Activated CD4-positive, alpha-beta memory T cell treated with anti-CD3 and anti-CD28 coated beads for 36 hours (primary cell): ENCODE data around the gene CCDC6. TPM values are rescaled to one million over a fixed set of nuclear protein-coding genes. Genes with fewer than 3 reads are reported as not detected.
"Not testable (repeated sequence)": the region's sequence is repeated elsewhere in the genome, so short reads cannot be mapped to it uniquely, and the experiment has no call there.

Experiments used
- CTCF ChIA-PET: fragments of 350-600 bp; sonication (Branson Sonifier 250); formaldehyde crosslinking; loops from one replicate; lab custom pipeline; 2021; ENCODE audit warnings: antibody characterized with exemption, inconsistent platforms; lab: Charles Lee
- POLR2A ChIA-PET: fragments of 350-600 bp; sonication (Branson Sonifier 250); formaldehyde crosslinking; loops from one replicate; lab custom pipeline; 2021; ENCODE audit warnings: antibody characterized with exemption; lab: Charles Lee
- DNase-seq: peaks from one replicate; pipeline ENCODE4 v3.0.0-alpha.2; 2020
- H3K27ac Mint-ChIP-seq: one replicate; pipeline ENCODE4 v1.8.0; 2021; ENCODE audit warnings: mixed read lengths
- H3K27me3 Mint-ChIP-seq: one replicate; pipeline ENCODE4 v1.8.0; 2021; ENCODE audit warnings: mixed read lengths
- H3K36me3 Mint-ChIP-seq: one replicate; pipeline ENCODE4 v1.8.0; 2021; ENCODE audit warnings: mixed read lengths
- H3K4me1 Mint-ChIP-seq: one replicate; pipeline ENCODE4 v1.8.0; 2021; ENCODE audit warnings: low read depth, mixed read lengths
- H3K4me3 Mint-ChIP-seq: one replicate; pipeline ENCODE4 v1.8.0; 2021; ENCODE audit warnings: mild to moderate bottlenecking, mixed read lengths
- H3K9me3 Mint-ChIP-seq: one replicate; pipeline ENCODE4 v1.8.0; 2021; ENCODE audit warnings: mixed read lengths
- intact Hi-C: fragments of 100-400 bp; cut with micrococcal nuclease; formaldehyde crosslinking; loops from one replicate; pipeline ENCODE4 v1.15.1; 2023
- total RNA-seq, 2 experiments: library from RNA; stranded (reverse); gene quantifications; one replicate each; pipeline ENCODE4 v1.2.3, GENCODE V29; 2021

The CCDC6 gene
- total RNA-seq, 2 experiments from 2014 or later: 49.1 to 51.5 TPM

GRCh38 chr10:59788914-59789313 lies 117.4 kb downstream of the CCDC6 start:
- CTCF ChIA-PET, intact Hi-C loops, H3K4me3 Mint-ChIP-seq, DNase-seq, H3K4me1 Mint-ChIP-seq, H3K27me3 Mint-ChIP-seq, H3K9me3 Mint-ChIP-seq, H3K27ac Mint-ChIP-seq: not testable (repeated sequence)
- H3K36me3 Mint-ChIP-seq: peaks cover 33% of the 10 kb centered on the region
- POLR2A ChIA-PET: interaction anchor here (1.2 kb wide), 1 partner anchor 21 kb away, joined by 3 read pairs; no protein-coding TSS in a partner anchor

DNA sequence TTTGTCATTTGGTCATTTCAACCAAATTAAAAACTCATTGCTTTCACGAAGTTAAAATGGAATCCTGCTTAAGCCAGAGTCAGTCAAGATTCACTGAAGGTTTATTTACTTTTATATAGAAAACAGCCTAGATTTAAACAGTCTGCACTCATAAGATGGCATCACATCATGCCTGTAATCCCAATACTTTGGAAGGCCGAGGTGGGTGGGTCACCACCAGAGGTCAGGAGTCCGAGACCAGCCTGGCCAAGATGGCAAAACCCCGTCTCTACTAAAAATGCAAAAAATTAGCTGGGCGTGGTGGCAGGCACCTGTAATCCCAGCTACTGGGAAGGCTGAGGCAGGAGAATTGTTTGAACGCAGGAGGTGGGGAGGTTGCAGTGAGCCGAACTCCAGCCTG lies 119.3 kb downstream of the CCDC6 start:
- DNase-seq, H3K9me3 Mint-ChIP-seq, CTCF ChIA-PET, H3K27ac Mint-ChIP-seq, H3K27me3 Mint-ChIP-seq, intact Hi-C loops, POLR2A ChIA-PET, H3K4me3 Mint-ChIP-seq, H3K4me1 Mint-ChIP-seq: not testable (repeated sequence)
- H3K36me3 Mint-ChIP-seq: peaks cover 21% of the 10 kb centered on the region

DNA sequence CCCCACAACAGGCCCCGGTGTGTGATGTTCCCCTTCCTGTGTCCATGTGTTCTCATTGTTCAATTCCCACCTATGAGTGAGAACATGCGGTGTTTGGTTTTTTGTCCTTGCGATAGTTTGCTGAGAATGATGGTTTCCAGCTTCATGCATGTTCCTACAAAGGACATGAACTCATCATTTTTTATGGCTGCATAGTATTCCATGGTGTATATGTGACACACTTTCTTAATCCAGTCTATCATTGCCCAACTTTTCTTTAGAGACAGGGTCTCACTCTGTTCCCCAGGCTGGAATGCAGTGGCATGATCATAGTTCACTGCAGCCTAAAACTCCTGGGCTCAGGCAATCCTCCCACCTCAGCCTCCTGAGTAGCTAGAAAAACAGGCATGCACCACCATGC lies 120.9 kb downstream of the CCDC6 start:
- intact Hi-C loops, H3K27ac Mint-ChIP-seq, DNase-seq, H3K4me3 Mint-ChIP-seq, POLR2A ChIA-PET, H3K9me3 Mint-ChIP-seq, H3K27me3 Mint-ChIP-seq, H3K4me1 Mint-ChIP-seq: not testable (repeated sequence)
- CTCF ChIA-PET: interaction anchor here (0.7 kb wide), 1 partner anchor 121 kb away, joined by 5 read pairs; no protein-coding TSS in a partner anchor
- peaks cover 15% of the 10 kb centered on the region for H3K36me3 Mint-ChIP-seq

DNA sequence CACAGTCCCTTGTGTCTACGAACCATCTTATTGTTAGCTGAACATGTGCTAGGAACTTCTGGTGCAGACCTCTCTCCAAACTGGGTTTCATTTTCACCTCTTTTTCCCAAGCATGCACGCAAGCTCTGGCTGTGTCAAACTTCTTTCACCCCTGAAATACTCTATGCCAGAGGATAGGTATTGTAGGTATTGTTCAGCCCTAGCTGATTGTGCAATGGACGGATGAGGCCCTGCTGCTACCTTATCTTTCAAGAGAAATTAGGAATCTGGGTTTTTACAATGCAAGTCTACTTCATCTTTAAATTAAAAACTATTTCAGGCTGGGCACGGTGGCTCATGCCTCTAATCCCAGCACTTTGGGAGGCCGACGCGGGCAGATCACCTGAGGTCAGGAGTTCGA lies 124.8 kb downstream of the CCDC6 start:
- intact Hi-C loops: no loop called here
- ChIA-PET POLR2A (no interaction called here), CTCF (interaction anchor here (0.7 kb wide), 1 partner anchor 28 kb away, joined by 3 read pairs; no protein-coding TSS in a partner anchor)
- Mint-ChIP-seq H3K4me3 (no peak overlapping the region), H3K9me3 (peaks cover 9% of the 10 kb centered on the region), H3K27ac (no peak overlapping the region), H3K27me3 (peaks cover 1% of the 10 kb centered on the region), H3K36me3 (peaks cover 3% of the 10 kb centered on the region), H3K4me1 (no peaks in the 10 kb centered on the region)
- no peak for DNase-seq

- intact Hi-C loops: no loop called here
- H3K4me1 Mint-ChIP-seq: no peaks in the 10 kb centered on the region
- H3K27ac Mint-ChIP-seq: no peak overlapping the region
- ChIA-PET CTCF (interaction anchor here (0.6 kb wide), 1 partner anchor 154 kb away, joined by 3 read pairs; no protein-coding TSS in a partner anchor), POLR2A (no interaction called here)
- peaks cover 10% of the 10 kb centered on the region for H3K9me3 Mint-ChIP-seq
- no peak overlapping the region for H3K4me3 Mint-ChIP-seq
- no peak for DNase-seq
- peaks cover 1% of the 10 kb centered on the region for H3K27me3 Mint-ChIP-seq
- H3K36me3 Mint-ChIP-seq: no peaks in the 10 kb centered on the region
Observed at GRCh38 chr10:59779756-59780533, 126.4 kb downstream of the CCDC6 start.

GRCh38 chr10:59774451-59774850 lies 131.9 kb downstream of the CCDC6 start:
- CTCF ChIA-PET: no interaction called here
- Mint-ChIP-seq H3K9me3 (peaks cover 10% of the 10 kb centered on the region), H3K27ac (no peak overlapping the region), H3K36me3 (no peaks in the 10 kb centered on the region), H3K4me1 (no peaks in the 10 kb centered on the region), H3K27me3 (peaks cover 3% of the 10 kb centered on the region), H3K4me3 (no peak overlapping the region)
- intact Hi-C loops: no loop called here
- POLR2A ChIA-PET: no interaction called here
- DNase-seq: no peak

GRCh38 chr10:59773088-59773487 lies 133.3 kb downstream of the CCDC6 start:
- intact Hi-C loops: no loop called here
- ChIA-PET CTCF (no interaction called here), POLR2A (no interaction called here)
- H3K36me3 Mint-ChIP-seq: no peaks in the 10 kb centered on the region
- peaks cover 9% of the 10 kb centered on the region for H3K9me3 Mint-ChIP-seq
- H3K27ac Mint-ChIP-seq: no peak overlapping the region
- DNase-seq: no peak
- no peak overlapping the region for H3K4me3 Mint-ChIP-seq
- H3K4me1 Mint-ChIP-seq: no peaks in the 10 kb centered on the region
- peaks cover 3% of the 10 kb centered on the region for H3K27me3 Mint-ChIP-seq

GRCh38 chr10:59771162-59771807 lies 135.1 kb downstream of the CCDC6 start:
- CTCF ChIA-PET: no interaction called here
- DNase-seq: no peak
- Mint-ChIP-seq H3K9me3 (no peaks in the 10 kb centered on the region), H3K27me3 (peaks cover 3% of the 10 kb centered on the region), H3K4me3 (no peak overlapping the region), H3K27ac (no peak overlapping the region), H3K4me1 (no peaks in the 10 kb centered on the region), H3K36me3 (no peaks in the 10 kb centered on the region)
- POLR2A ChIA-PET: no interaction called here
- intact Hi-C loops: no loop called here

DNA sequence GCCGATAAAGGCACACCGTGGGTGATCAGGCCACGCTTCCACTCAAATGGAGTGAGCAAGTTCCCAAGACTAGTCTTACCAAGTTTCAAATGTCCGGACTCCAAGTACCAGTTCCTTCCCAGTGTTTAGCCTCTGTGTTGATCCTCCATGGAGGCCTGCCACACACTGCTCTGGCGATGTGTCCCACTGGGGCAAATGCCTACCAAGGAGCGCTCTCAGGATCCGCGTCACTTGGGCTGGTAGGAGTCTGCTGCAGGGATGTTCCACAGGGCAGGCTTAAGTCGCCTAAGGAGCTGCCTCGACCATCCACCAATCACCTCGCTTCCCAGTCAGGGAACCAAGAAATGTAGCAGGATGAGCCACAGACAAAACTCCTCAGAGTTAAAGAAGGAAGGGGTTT lies 135.7 kb downstream of the CCDC6 start:
- H3K27ac Mint-ChIP-seq: no peak overlapping the region
- ChIA-PET CTCF (no interaction called here), POLR2A (no interaction called here)
- no peaks in the 10 kb centered on the region for H3K4me1 Mint-ChIP-seq
- DNase-seq: no peak
- H3K4me3 Mint-ChIP-seq: no peak overlapping the region
- intact Hi-C loops: no loop called here
- H3K27me3 Mint-ChIP-seq: peaks cover 3% of the 10 kb centered on the region
- H3K9me3 Mint-ChIP-seq: no peaks in the 10 kb centered on the region
- no peaks in the 10 kb centered on the region for H3K36me3 Mint-ChIP-seq

DNA sequence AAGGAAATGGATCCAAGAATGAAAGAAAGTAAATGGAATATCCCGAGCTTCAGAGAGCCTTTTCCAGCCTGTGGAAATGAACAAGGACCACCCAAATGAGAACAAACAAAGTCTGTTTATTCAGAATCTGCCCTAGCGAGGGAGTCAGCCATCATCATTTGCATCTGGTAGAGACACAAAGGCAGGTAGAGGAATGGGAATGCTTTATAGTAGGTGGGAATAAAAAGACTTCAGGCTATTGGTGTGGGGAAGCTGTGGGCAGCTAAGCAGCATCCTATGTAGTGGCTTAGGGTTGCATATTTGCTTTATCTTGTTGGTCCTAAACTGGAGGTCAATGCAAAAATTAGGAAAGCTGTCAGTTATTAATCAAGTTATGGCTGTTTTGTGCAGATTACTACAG lies 143.9 kb downstream of the CCDC6 start:
- ChIA-PET CTCF (no interaction called here), POLR2A (no interaction called here)
- Mint-ChIP-seq H3K9me3 (peaks cover 7% of the 10 kb centered on the region), H3K36me3 (no peaks in the 10 kb centered on the region), H3K4me3 (no peak overlapping the region), H3K27ac (no peak overlapping the region), H3K27me3 (peaks cover 4% of the 10 kb centered on the region), H3K4me1 (no peaks in the 10 kb centered on the region)
- intact Hi-C loops: no loop called here
- no peak for DNase-seq

GRCh38 chr10:59757966-59758365 lies 148.4 kb downstream of the CCDC6 start:
- CTCF ChIA-PET: interaction anchor here (0.8 kb wide), 1 partner anchor 187 kb away, joined by 4 read pairs; no protein-coding TSS in a partner anchor
- POLR2A ChIA-PET: no interaction called here
- H3K27me3 Mint-ChIP-seq: no peaks in the 10 kb centered on the region
- no peaks in the 10 kb centered on the region for H3K4me1 Mint-ChIP-seq
- H3K4me3 Mint-ChIP-seq: no peak overlapping the region
- intact Hi-C loops: no loop called here
- peaks cover 7% of the 10 kb centered on the region for H3K9me3 Mint-ChIP-seq
- DNase-seq: no peak
- no peak overlapping the region for H3K27ac Mint-ChIP-seq
- H3K36me3 Mint-ChIP-seq: no peaks in the 10 kb centered on the region

GRCh38 chr10:59754951-59755350 lies 151.4 kb downstream of the CCDC6 start:
- Mint-ChIP-seq H3K9me3 (no peaks in the 10 kb centered on the region), H3K36me3 (no peaks in the 10 kb centered on the region), H3K4me3 (no peak overlapping the region), H3K27me3 (peaks cover 10% of the 10 kb centered on the region), H3K27ac (no peak overlapping the region), H3K4me1 (no peaks in the 10 kb centered on the region)
- DNase-seq: no peak
- intact Hi-C loops: no loop called here
- ChIA-PET CTCF (no interaction called here), POLR2A (no interaction called here)
